NCI-H2227 (cell line): ENCODE results near the gene CFAP57.

Source experiments
- DNase-seq: peaks from one replicate; lab custom pipeline; 2025; ENCODE audit not compliant: unreplicated experiment; lab: John Stamatoyannopoulos, UW

CFAP57 gene

DNA sequence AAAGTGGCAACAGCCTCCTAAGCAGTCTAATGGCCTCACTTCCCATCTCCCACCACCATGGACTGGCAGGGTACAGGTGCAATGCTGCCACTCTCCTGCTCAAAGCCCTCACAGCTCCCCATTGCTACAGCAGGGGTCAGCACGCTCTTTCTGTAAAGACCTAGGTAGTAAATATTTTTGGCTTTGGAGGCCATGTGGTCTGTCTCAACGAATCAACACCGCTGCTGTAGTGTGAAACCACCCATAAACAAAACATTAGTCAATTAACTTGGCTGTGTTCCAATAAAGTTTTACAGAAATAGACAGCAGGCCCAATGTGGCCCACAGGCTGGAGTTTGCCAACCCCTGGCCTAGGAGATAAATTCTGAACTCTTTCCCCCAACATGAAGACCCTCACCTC, 53.0 kb downstream of the CFAP57 start:
- DNase-seq = no peak

DNA sequence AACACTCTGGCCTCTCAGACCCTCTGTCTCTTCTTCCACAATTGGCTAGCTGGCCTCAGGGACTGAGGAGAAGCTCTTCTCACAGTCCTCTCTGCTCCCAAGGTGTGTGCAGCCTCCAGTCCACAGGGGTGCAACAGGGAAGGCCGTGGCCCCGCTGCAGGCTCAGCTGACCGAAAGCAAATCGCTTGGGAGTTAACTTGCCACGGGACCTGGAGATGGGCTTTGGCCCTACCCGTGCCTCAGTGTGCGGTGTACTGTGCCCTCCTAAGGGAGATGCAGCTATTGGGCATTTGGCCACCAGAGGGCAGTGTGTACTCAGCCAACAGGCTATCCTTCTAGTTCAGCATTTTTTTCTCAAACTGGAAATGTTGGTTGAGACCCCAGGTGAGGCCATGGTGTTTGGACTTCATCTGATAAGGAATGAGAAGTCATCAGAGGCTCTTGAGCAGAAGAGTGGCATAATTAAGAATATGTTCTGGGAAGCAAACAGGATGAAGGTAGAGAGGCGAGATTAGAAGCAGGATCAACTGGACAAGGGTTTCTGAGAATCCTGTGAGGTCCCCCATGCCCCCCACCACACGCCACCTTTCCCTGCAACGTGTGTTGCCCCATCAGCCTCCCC, 55.1 kb downstream of the CFAP57 start:
- DNase-seq = peak; percentile 92

DNA sequence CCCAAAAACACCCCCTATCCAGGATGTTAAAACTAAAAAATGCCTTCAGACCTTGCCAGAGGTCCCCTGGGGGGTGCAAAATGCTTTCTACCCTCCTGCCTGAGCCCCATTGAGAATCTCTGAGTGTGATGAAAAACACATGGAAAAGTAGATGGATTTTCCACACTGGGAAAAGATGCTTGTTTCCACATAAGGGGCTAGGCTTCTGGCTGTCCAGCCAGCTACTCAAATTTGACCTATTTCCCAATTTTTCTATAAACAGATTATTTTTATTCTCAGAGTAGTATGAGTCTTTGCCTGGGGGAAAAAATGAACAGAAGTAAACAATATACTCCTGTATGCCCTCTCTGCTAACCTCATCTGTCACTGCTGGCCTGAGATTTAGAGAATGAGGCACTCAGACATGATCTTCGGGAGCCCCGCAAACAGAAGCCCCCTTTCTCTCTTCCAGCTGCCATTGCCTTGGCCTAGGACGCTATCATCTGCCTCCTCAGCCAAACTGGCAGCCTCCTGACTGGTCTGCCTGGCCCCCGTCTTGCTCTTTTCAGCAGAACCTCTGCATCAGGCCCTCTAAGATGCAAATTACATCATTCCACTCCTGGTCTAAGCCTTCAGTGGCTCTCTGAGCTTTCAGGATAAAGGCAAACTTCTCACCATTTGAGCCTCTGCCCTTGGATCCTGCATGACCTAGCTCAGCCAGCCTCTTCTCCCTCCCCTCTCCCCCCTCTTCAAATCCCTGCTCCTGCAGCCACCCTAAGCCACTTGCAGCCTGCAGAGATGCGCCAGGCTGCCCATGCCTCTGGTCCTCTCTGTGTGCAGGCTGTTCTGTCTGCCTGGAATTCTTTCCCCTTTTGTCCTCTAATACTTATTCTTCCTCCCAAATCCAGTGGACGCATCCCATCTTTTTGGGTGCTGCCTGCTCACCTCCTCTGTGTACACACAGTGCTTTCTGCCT, 58.0 kb downstream of the CFAP57 start:
- no peak for DNase-seq

DNA sequence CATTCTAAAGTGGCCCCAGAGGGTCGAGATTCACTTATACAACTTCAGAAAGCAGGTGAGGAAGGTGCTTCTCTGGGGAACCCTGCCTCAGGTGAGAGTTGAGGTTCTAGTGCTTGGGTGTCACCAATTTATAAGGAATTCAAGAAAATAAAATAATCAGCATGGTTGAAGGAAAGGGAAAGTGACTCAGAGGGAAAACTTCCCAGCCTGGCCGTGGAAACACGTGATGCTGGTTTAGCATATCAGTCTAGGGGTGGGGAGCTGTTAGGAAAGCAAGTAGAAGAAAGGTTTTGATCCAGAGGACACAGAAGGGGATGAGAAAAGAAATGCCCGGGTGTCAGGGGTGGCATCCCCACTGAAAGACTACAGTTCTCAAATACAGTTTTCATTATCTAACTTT, 59.9 kb downstream of the CFAP57 start:
- DNase-seq = no peak

DNA sequence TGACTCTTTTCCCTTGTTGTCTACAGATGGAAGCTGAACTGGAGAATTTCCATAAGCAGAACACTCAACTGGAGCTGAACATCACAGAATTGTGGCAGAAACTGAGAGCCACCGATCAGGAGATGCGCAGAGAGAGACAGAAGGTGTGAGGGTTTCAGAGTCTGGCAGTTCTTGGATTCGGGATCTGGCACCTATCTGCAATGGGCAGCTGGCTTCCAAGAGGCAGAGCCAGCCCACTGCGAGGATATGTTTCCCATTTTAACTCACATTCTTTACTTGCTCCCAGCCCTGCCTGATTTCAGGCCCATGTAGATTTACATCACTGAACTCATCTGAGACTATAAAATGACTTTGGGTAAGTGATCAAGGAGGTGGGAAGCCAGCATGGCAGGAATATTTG, 60.4 kb downstream of the CFAP57 start:
- DNase-seq = no peak

DNA sequence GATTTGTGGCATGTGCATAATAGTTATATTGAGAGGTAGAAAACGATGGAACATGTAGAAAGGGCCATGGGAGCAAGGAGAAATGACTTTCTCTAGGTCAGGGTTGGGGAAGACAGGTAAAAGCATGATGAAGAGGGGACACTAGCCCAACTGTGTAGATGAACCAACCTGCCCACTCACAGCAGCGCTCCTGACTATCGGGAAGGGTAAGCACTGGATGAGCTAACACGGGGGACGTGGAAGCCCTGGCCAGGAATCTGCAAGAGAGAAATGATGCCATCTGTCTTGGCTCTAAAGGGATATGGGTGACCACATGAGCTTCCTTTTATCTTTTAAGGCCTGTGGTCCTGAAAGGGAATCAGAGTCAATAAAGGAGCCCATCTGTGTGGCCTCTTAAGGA, 61.5 kb downstream of the CFAP57 start:
- no peak for DNase-seq

DNA sequence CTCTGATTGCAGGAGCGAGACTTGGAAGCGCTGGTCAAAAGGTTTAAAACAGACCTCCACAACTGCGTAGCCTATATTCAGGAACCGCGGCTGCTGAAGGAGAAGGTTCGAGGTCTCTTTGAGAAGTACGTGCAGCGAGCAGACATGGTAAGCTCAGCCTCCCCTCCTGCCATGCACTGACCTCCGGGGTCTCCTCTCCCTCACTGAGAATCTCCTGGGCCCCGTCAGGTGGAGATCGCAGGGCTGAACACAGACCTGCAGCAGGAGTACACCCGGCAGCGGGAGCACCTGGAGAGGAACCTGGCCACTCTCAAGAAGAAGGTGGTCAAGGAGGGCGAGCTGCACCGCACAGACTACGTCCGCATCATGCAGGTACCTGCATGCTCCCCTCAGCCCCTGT, 62.1 kb downstream of the CFAP57 start:
- DNase-seq = no peak

DNA sequence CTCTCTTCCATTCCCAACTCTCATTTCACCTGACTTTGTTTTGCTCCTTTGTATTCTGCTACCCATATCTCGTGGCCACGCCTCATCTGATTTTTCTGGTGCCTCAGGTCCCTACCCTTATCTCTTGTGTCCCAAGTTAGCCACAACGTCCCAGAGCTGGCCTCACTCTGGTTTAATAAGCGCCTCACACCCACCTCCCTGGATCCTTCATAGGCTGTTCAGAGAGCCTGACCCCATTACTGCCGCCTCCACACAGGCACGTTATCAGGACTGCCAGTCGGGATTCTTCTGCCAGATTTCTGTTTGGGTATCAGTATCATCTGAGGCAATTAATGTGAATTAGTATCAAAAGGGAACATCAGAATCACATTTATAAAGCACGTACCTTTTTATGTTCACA, 62.9 kb downstream of the CFAP57 start:
- DNase-seq = no peak

DNA sequence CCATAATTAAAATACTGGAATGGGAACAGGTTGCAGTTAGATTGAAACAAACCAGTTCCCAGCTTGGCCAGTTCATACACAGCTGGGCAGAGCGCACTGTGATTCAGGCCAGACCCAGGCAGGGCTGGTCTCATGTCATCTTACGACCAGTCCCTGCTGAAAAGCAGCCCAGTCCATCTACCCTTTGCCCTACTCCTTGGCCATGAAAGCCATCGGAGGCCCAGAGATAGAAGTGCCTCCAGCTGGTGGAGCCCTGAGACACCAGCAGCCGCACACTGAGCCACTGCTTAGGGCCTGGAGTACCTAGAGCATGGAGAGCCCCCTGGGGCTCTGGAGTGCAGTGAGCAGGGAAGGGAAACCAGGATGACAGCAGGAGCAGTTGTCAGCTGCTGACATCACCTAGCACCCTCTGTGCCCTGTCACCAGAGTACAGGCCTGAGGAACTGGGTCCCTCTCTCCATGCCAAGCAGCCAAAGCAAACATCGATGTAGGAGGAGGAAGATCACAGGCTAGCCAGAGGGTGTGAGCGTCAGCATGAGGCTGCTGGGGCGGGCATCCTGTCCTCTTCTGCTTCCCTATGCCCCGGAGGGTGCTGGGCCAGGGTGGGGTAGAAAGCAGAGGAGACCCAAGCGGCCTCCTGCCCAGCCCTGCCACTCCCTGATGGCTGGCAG, 63.5 kb downstream of the CFAP57 start:
- DNase-seq = no peak

DNA sequence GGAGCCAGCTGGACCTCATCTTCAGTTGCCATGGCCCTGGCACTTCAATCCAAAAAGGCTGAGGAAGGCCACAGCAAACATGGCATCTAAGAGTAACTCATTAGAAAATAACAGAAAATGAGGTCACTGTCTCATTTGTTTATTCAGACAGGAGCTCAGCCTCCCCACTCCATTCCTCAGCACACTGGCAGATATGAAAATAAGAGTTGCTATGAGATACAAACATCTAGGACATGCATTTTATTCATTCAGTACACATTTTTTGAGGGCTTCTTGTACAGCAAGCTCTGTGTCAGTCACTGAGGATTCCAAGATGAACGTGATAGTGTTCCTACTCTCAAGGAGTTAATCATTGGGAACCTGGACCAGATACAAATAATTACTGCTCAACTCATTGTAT, 65.0 kb downstream of the CFAP57 start:
- DNase-seq = no peak

DNA sequence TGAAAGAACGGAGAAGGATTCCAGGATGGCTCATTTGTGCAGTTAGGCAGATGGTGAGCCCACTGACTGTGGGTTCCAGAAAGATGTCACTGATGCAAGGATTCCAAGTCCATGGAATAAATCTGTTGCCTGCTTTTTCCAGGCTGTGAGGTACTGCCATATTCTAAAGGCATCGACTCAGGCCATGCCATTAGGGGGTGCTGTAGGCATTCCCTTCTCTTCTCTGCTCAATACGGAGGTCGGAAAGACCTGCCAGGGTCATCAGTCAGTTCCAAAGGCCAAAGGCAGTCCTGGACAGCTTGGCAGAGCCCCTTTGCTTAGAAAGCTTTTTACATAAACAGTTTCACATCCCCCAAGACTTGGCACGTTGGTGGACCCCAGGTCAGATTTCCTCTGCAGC, 66.0 kb downstream of the CFAP57 start:
- peak; percentile 8 for DNase-seq

DNA sequence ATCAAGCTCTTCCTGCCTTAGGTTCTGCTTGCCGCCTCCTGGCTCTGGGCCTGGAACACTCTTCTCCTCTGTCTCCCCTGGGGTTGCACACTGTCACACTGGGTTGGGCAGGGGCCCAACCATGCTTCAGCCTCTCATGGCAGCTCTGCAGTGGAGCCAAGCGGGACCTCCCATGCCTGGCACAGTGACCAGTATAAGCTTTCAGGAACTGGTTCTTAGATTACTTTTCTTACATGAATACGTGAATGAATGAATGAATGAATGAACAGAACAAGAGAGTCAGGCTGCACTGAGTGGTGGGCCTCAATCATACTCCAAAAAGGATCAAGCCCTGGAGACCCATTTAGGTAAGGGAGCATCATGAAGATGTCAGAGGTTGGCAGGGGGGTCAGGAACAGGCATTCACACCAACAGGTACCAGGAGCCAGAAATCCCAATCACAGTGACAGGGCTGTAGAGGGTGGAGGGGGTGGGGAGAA, 66.9 kb downstream of the CFAP57 start:
- DNase-seq = no peak

DNA sequence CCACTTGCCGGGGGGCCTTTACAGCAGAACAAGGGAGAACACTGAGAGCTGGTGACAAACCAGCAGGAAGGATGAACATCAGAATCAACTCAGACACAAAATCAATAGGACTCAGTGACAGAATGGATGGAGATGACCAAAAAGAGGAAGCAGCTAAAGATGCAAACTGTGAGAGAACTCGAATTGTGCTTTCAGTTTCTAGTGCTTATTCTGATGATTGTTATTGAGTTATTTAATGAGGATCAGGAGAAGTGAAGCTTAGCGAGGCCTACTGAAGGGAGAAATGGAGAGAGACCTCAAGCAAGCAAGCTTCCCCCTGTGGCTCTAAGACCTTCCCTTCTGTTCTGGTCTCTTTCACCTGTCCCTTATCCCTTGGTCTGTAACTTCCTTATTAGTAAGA, 67.4 kb downstream of the CFAP57 start:
- DNase-seq = no peak

DNA sequence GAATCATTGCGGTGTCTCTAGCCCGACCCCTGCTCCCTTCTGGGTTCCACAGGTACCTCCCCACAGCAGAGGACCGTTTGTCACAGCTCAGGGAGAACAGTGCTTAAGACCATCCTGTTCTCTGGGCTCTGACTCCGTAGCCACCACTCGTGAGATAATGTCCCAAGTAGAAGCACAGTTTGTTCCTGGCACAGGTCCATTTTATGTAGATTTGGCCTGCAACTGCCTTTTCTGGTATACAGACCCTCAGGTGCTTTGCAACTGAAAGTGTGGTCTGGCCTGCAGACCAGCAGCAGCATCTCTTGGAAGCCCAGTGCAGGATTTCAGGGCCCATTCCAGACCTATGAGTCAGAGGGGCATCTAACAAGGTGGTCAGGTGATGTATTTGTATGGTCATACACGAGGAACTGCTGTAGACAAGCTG, 69.3 kb downstream of the CFAP57 start:
- DNase-seq = no peak

DNA sequence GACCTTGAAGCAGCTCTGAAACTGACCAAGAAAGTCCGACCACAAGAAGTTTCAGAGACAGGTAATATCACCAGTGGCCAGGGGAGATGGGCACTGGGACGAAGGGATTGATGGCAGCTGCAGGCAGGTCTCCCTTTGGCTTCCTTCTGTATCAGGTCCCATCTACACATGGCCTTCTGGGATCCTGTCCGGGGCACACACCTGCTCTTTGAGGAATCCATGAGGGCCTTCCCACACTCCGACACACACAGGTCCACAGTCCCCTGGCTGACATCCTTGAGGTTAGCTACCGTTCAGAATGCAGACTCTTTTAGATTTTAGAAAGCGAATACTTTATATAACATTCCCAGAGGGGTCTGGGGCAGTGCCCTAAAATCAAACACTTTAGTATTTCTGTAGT, 71.2 kb downstream of the CFAP57 start:
- no peak for DNase-seq

DNA sequence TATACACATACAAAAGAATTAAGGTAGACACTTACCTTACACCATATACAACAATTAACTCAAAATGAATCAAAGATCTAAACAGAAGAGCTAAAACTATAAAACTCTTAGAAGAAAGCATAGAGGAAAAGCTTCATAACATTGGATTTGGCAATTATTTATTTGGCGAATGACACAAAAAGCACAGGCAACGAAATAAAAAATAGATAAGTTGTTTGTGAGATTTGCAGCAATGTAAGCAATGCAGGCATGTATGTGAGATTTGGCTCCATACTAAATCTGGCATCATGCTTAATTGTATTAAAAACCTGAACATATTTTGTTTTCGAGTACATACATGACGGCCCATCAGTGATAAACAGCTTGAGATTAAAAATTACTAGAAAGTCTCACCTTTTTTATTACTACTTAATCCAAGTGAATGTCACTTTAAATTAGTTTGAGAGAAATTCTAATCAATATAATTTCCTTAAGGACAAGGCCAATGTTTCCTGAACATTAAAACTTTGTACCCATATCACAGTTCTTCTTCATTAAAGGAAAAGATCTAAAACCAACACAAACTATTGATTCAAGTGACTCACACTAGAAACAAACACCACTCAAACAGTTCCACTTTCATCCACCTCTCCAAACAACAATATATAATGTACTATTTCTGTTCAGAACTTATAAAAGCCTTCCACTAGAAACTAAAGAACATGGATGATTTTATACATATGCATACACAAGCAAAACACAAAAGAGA, 74.5 kb downstream of the CFAP57 start:
- no peak for DNase-seq

DNA sequence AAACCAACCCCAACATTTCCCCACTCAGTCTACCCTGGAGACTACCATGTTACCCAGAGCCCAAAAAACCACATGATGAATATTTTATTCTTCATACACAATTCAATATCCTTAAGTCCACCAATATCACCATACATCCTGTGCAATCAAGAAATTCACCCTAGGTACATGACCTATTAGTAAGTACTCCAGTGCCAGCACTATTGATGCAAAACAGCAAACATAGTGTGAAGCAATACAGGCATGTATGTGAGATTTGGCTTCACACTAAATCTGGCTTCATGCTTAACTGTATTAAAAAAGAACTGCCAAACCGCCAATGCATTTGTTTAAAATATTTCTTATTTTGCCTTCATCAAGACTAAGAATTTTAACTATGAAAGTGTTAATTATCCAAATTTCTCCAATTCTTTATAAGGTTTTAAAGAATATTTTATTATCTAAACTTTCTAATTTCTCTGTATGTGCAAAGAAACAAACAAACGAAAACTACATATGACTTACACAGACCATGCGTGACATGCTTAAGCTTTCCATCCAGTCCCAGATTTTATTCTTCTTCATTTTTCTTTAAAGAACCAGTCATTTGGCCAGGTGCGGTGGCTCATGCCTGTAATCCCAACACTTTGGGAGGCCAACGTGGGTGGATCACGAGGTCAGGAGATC, 75.3 kb downstream of the CFAP57 start:
- DNase-seq = no peak

DNA sequence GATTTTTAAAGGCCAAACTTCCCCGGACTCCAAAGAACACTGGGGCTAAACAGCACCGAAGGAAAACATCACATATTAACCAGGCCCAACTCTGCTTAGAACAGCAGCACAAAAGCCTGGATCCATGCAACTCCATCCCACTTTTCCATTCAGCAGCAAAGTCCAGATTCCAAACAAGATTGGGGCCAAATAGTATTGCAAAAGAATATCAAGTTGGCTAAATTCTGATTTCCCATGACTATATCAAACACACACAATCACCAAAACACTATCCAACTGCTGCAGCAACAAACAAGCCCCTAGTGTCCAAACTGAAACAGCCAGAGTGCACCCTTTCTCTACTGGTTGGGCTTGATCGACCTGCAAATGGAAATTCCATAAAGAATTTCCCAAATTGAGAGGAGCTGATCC, 78.2 kb downstream of the CFAP57 start:
- DNase-seq = no peak

DNA sequence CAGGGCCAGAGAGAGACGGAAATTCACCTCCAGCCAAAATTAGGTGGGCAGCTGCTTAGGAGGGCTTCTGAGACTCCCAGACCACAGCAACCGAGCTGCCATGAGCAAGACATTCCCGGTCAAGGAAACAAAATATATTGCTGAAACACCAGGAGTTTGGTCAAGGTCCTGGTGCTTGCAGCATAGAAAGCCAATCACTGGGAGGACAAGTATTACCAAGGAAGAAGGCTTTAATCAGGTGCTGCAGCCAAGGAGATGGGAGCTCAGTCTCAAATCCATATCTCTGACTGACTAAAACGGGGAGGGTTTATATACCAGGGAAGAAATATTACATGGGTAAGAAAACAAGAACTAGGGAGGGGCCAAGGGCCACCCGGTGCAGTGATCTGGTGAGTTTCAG, 78.9 kb downstream of the CFAP57 start:
- no peak for DNase-seq

DNA sequence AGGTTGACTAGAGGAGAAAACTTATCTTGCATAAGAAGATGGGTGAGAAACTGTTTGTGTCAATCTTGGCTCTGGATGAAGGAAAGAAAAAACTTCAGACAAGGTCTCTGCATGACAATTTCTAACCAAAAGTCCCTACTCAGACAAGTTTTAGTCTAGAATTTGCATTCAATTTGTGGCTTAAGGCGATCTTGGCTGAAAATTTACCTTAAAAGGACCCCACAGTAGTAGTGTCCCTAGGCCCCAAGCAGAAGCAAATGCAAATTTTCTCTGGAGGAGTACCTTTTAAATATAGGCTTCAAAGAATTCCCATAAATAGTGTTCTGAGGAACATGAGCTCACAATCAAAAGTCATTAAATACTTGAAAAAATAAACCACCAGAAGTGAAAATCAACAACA, 80.1 kb downstream of the CFAP57 start:
- no peak for DNase-seq

DNA sequence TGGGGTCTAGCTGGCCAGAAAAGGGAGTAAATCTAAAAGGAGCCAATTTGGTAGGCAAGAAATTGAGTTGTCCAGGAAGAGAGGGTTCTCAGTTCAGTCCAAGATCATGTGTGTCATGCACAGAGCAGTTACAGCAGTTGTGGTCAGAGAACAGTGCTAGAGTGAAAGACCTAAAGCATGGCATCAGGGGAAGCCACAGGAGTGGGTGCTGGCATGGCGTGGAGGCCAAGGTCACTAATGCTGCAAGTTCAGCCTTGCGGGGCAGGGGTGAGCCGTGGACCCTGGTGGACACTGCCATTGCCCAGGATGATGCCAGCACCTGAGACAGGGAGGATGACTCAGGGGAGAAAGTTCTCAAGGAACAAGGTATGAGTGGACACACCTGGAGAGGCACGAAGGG, 81.0 kb downstream of the CFAP57 start:
- no peak for DNase-seq
